GM11168 (cell line): Measurements from ENCODE around the gene TMEM235.
"Not testable (repeated sequence)": the region's sequence is repeated elsewhere in the genome, so short reads cannot be mapped to it uniquely, and the experiment has no call there.

ENCODE experiments used
- in situ Hi-C: fragments of 300-500 bp; cut with MboI; formaldehyde crosslinking; loops from one replicate; pipeline ENCODE4 v1.12.0; 2022; ENCODE audit warnings: low sequenced_read_pairs; ENCODE audit not compliant: unreplicated experiment

The TMEM235 gene

GRCh38 chr17:78214706-78215061 lies 16.7 kb upstream of the TMEM235 start:
- in situ Hi-C loops, result no loop called here

GRCh38 chr17:78219396-78220150 lies 11.9 kb upstream of the TMEM235 start:
- in situ Hi-C loops, result no loop called here

- in situ Hi-C loops, result no loop called here
Measured at GRCh38 chr17:78223061-78223460, 8.4 kb upstream of the TMEM235 start.

GRCh38 chr17:78223765-78224164 lies 7.7 kb upstream of the TMEM235 start:
- in situ Hi-C loops, result no loop called here

GRCh38 chr17:78224231-78225087 lies 7.0 kb upstream of the TMEM235 start:
- in situ Hi-C loops, result no loop called here

- in situ Hi-C loops, result no loop called here
Measured at GRCh38 chr17:78225088-78225865, 6.2 kb upstream of the TMEM235 start.

GRCh38 chr17:78226055-78226758 lies 5.2 kb upstream of the TMEM235 start:
- in situ Hi-C loops, result no loop called here

GRCh38 chr17:78226759-78227454 lies 4.5 kb upstream of the TMEM235 start:
- in situ Hi-C loops, result no loop called here

GRCh38 chr17:78227455-78227916 lies 3.9 kb upstream of the TMEM235 start:
- in situ Hi-C loops, result no loop called here

- in situ Hi-C loops, result no loop called here
Measured at GRCh38 chr17:78228176-78228575, 3.3 kb upstream of the TMEM235 start.

GRCh38 chr17:78230252-78230962 lies 1.0 kb upstream of the TMEM235 start:
- in situ Hi-C loops, result no loop called here

GRCh38 chr17:78231991-78232858 lies 794 bp downstream of the TMEM235 start:
- in situ Hi-C loops, result no loop called here

GRCh38 chr17:78232859-78233173 lies 1.4 kb downstream of the TMEM235 start:
- in situ Hi-C loops, result no loop called here

GRCh38 chr17:78233678-78234077 lies 2.2 kb downstream of the TMEM235 start:
- in situ Hi-C loops, result no loop called here

GRCh38 chr17:78234261-78234865 lies 2.9 kb downstream of the TMEM235 start:
- in situ Hi-C loops, result no loop called here

GRCh38 chr17:78235022-78235421 lies 3.6 kb downstream of the TMEM235 start:
- in situ Hi-C loops, result not testable (repeated sequence)

GRCh38 chr17:78235885-78236284 lies 4.5 kb downstream of the TMEM235 start:
- in situ Hi-C loops, result no loop called here
